ENCODE results near the gene P2RY11. TPM values are rescaled to one million over a fixed set of nuclear protein-coding genes. Genes with fewer than 3 reads are reported as not detected.

Gene P2RY11
- total RNA-seq, 4 donors from 2014 or later: 0.80 to 13.8 (median 6.9) TPM

DNA sequence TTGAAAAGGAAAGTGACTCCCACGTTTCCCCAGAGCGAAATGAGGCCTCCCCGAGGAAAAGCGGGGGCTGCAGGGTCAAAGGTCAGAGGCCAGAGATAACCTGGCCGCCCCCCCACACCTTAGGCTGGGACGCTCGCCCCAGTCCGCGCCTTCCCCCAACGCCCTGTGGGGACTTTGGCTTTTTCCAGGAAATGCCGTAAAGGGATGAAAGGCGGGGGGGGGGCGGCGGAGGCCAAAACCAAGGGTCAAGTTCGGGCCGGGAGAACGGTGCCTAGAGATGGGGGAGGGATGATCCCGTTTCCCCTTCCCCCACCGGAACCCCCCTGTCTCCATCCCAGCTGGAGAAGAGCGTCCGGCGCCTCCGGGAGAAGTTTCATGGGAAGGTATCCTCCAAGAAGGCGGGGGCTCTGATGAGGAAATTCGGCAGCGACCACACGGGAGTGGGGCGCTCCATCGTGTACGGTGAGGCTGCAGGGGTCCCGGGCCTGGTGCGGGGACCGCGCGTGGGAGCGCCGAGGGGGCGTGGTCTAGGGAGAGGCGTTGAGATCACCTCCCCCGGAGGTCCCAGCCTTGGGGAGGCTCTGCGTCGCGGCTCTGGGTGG lies 24.8 kb upstream of the P2RY11 start:
- H3K9me3 ChIP-seq: no peaks in the 10 kb centered on the region
- peak overlapping the region; percentile 85 to 93 (median 88) for H3K27ac ChIP-seq
- no peaks in the 10 kb centered on the region for H3K36me3 ChIP-seq
- H3K27me3 ChIP-seq: no peaks in the 10 kb centered on the region
- no peak for TF ChIP-seq POLR2A (IDR thresholded peaks at IDR 0.05)
- TF ChIP-seq, protein P1, sequence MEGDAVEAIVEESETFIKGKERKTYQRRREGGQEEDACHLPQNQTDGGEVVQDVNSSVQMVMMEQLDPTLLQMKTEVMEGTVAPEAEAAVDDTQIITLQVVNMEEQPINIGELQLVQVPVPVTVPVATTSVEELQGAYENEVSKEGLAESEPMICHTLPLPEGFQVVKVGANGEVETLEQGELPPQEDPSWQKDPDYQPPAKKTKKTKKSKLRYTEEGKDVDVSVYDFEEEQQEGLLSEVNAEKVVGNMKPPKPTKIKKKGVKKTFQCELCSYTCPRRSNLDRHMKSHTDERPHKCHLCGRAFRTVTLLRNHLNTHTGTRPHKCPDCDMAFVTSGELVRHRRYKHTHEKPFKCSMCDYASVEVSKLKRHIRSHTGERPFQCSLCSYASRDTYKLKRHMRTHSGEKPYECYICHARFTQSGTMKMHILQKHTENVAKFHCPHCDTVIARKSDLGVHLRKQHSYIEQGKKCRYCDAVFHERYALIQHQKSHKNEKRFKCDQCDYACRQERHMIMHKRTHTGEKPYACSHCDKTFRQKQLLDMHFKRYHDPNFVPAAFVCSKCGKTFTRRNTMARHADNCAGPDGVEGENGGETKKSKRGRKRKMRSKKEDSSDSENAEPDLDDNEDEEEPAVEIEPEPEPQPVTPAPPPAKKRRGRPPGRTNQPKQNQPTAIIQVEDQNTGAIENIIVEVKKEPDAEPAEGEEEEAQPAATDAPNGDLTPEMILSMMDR (IDR thresholded peaks at IDR 0.05): no peak
- no peak for TF ChIP-seq EP300 (IDR thresholded peaks at IDR 0.05; ENCODE audit: low read depth)
- no peak for TF ChIP-seq POLR2AphosphoS5 (IDR thresholded peaks at IDR 0.05)
- peak; percentile 39 for DNase-seq
- in situ Hi-C loops (cut with MboI; ENCODE audit: low pct_ligation_motif_present in 1 of 4, low pct_unique_long_range_greater_than_20kb in 1 of 4, low sequenced_read_pairs in 3 of 4) (no loop called here), intact Hi-C loops (cut with DNase I; ENCODE audit: low total_unique reads) (no loop called here)
- WGBS, 2 donors (ENCODE audit: low coverage in 1 of 2): 12% methylated on average over 43 of the region's 43 CpGs; no CpG with 5 or more reads in 1 of the 2 donors
- H3K4me3 ChIP-seq: peak overlapping the region; percentile 76 to 99 (median 82)
- peaks cover 0 to 5% (median 1%) of the 10 kb centered on the region in 4 donors for H3K4me1 ChIP-seq

DNA sequence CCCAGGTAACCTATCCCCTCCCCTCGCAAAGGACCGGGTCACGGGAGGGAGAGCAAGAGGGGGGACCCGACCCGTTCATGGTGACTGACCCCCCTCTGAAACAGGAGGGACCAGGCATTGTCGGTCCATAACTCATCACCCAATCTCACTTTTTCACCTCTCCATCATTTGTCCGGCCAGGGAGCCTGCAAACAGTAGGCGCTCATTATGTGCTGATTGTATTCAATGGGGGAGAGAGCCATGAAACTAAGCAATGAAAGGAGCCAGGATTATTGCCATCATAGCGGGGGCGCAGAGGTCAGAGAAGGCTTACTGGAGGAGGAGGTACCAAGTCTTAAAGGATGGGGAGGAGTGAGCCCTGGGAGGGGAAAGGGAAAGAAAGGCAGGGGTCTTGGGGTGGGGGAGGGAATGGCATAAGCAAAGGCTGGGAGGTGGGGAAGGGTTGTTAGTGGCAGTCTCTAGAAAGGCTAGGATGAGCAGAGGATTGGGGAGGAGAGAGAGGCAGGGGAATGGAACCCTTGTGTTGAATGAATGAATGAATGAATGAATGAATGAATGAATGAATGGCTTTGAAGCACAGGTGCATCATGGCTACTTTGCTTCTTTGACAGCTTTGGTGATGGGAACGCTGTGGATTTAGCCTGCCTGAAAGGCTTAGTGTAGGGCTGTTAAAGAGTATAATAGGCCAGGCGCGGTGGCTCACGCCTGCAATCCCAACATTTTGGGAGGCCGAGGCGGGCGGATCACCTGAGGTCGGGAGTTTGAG lies 24.0 kb upstream of the P2RY11 start:
- Histone ChIP-seq H3K27ac (peak overlapping the region; percentile 85 to 93 (median 88)), H3K36me3 (no peaks in the 10 kb centered on the region), H3K4me1 (peaks cover 0 to 5% (median 1%) of the 10 kb centered on the region in 4 donors), H3K27me3 (no peaks in the 10 kb centered on the region), H3K4me3 (peak overlapping the region in 2 of 4 donors; percentile 78 to 99), H3K9me3 (no peaks in the 10 kb centered on the region)
- WGBS, 2 donors (ENCODE audit: low coverage in 1 of 2): 83 to 90% methylated on average over 4 to 18 of the region's 18 CpGs
- TF ChIP-seq, protein P1 (IDR thresholded peaks at IDR 0.05): no peak
- TF ChIP-seq EP300 (IDR thresholded peaks at IDR 0.05; ENCODE audit: low read depth) (no peak), POLR2AphosphoS5 (IDR thresholded peaks at IDR 0.05) (no peak), POLR2A (IDR thresholded peaks at IDR 0.05) (no peak)
- intact Hi-C loops (cut with DNase I; ENCODE audit: low total_unique reads) (no loop called here), in situ Hi-C loops (cut with MboI; ENCODE audit: low pct_ligation_motif_present in 1 of 4, low pct_unique_long_range_greater_than_20kb in 1 of 4, low sequenced_read_pairs in 3 of 4) (no loop called here)
- DNase-seq: no peak

DNA sequence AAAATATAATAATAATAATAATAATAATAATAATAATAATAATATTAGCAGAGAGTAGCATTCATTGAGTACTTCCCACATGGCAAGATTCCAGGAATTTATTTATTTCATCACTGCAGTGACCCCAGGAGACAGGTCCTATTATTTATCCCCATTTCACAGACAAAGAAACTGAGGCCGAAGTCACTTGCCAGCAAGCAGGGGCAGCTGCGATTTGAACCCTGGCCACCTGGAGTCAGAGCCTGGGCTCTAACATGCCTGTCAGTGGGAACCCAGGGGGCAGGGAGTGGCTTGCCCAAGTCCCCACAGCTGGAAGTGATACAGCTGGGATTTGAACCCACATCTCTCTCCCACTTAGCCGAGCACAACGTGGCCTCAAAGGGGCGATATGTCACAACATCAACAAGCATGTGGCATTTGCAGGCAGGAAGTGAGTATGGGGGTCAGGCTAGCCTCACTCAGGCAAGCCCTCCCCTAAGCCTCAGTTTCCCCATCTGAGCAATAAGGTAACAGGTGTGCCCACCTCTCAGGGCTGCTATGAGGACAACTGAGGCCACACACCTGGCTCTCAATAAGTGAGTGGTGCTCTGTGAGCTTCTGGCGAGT lies 22.4 kb upstream of the P2RY11 start:
- Histone ChIP-seq H3K9me3 (no peaks in the 10 kb centered on the region), H3K36me3 (no peaks in the 10 kb centered on the region), H3K4me3 (no peak overlapping the region), H3K27me3 (no peaks in the 10 kb centered on the region), H3K4me1 (peaks cover 0 to 5% (median 1%) of the 10 kb centered on the region in 4 donors), H3K27ac (no peak overlapping the region)
- intact Hi-C loops (cut with DNase I; ENCODE audit: low total_unique reads): no loop called here
- in situ Hi-C loops (cut with MboI; ENCODE audit: low pct_ligation_motif_present in 1 of 4, low pct_unique_long_range_greater_than_20kb in 1 of 4, low sequenced_read_pairs in 3 of 4): no loop called here
- no peak for TF ChIP-seq POLR2A (IDR thresholded peaks at IDR 0.05)
- TF ChIP-seq, protein P1 (IDR thresholded peaks at IDR 0.05): no peak
- no peak for TF ChIP-seq POLR2AphosphoS5 (IDR thresholded peaks at IDR 0.05)
- TF ChIP-seq EP300 (IDR thresholded peaks at IDR 0.05; ENCODE audit: low read depth): no peak
- no peak for DNase-seq
- WGBS, 2 donors (ENCODE audit: low coverage in 1 of 2): 83 to 94% methylated on average over 2 to 6 of the region's 6 CpGs

DNA sequence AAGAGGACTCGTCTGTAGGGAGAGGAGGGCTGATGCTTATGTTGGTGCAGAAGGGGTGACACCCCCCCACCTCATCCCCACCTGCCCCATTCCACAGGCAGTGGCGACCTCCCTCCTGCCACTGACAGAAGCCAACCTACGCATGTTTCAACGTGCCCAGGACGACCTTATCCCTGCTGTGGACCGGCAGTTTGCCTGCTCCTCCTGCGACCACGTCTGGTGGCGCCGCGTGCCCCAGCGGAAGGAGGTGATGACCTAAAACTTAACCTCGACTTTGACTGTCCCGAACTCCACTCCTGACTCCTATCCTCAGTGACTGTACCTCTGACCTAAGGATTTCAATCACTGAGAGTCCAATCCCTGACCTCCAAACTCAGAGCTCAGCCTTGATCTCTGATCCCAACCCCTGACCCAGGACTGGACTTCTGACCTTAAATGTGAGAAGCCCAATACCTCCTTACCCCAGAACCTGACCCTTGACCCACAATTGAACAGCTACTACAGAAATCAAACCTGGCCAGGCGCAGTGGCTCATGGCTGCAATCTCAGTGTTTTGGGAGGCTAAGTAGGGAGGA lies 21.6 kb upstream of the P2RY11 start:
- Histone ChIP-seq H3K27me3 (no peaks in the 10 kb centered on the region), H3K4me3 (no peak overlapping the region), H3K9me3 (no peaks in the 10 kb centered on the region), H3K4me1 (peaks cover 0 to 5% (median 1%) of the 10 kb centered on the region in 4 donors), H3K27ac (no peak overlapping the region), H3K36me3 (no peaks in the 10 kb centered on the region)
- TF ChIP-seq, protein P1 (IDR thresholded peaks at IDR 0.05): no peak
- TF ChIP-seq POLR2A (IDR thresholded peaks at IDR 0.05) (no peak), EP300 (IDR thresholded peaks at IDR 0.05; ENCODE audit: low read depth) (no peak), POLR2AphosphoS5 (IDR thresholded peaks at IDR 0.05) (no peak)
- WGBS, 2 donors (ENCODE audit: low coverage in 1 of 2): 82 to 100% methylated on average over 1 to 15 of the region's 15 CpGs
- intact Hi-C loops (cut with DNase I; ENCODE audit: low total_unique reads) (no loop called here), in situ Hi-C loops (cut with MboI; ENCODE audit: low pct_ligation_motif_present in 1 of 4, low pct_unique_long_range_greater_than_20kb in 1 of 4, low sequenced_read_pairs in 3 of 4) (no loop called here)
- DNase-seq: no peak
